HG02885 (cell line): Measurements from ENCODE around the gene KCNG1.

Experiments
- ATAC-seq: cut with Tn5 transposase; IDR thresholded peaks from one replicate; pipeline ENCODE4 v1.9.1; 2021; ENCODE audit warnings: mild to moderate bottlenecking; ENCODE audit not compliant: unreplicated experiment, poor library complexity

KCNG1 gene

DNA sequence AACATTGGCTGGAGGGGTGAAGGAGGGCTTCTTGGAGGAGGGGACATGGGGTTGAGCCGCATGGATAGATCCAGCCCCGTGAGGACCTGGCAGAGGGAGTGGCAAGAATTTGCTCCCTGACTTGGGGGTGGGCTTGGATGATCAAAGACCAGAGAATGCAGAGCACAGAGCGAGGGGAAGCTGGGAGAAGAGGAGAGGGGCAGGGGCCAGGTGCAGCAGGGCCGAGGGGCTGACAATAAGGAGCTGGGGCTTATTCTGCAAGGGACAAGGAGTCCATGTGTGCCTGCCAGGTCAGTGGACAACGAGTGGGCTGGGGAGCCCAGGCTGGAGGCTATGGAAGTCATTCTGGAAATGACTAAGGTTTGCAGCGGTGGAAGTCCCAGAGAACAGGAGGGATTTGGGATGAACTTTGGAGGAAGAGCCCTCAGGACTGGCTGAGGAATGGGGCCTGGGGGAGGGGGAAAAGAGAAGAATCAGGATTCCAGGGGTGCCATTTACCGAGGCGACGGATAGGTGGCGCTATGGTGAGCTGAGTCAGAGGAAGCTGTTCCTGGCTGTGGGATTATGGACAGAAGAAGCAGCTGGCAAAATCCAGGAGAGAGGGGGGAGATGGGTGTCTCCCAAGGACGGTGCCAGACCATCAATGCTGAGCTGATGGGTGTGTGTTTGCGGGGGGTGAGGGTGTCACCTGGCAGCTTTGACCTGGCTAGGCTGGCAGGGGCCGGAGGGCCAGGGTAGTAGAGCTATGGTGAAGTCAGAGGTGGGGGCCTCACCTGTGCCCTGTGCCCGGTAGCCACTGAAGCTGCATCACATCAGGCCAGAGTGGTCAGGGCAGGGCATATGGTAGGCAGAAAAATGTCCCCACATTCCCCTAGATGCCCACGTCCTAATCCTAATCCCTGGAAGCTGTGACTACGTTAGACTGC, 7.8 kb downstream of the KCNG1 start:
- ATAC-seq = no peak

DNA sequence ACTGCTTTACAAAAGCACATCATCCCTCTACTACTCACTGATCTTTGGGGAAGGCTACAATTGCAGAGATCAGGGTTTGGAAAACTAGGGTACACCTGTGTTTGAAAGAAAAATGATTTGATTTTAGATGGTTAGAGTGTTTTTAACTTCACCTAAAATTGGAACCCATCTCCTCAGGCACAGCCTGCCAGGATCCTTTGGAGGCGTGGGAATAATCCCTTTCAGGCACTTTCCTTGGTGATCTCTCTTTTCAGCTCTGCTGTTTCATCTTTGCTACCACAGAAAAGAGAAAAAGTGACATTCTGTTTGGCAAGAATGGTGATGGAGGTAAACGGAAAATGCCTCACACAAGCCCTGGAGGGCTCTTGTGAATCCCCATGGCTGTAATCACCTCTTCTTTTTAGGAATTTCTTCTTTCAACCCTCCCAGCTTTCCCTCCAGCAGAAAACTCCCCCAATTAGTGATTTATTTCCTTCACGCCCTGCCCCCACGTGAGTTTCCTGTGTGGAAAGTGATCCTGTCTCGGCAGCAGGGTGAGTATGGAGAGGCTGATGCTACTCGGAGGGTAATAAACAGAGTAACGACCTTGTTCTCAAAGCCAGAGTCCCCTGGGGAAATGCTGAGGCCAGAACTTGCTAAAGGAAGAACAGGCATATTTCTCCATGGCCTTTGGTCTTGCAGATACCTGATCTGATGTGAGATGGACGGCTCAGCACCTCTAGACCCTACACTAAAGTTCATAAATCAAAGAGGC, 9.2 kb downstream of the KCNG1 start:
- no peak for ATAC-seq

DNA sequence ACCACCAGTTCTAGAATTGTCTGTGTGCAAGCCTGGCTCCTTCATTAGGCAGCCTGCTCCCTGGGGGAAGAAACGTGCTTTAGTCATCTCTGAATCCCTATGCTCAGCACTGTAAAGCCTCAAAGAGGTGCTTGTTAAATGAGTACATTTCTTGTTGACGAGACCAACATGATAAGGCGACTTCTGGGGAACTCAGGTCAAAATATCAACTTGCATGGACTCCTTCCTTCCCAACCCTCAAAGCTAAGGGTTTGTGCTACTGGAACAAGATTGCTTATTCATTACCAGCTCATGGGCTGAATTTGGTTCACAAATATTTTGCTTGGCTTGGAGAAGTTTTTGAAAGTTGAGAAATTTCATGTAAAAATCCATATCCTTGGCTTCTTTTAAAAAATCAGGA, 10.6 kb downstream of the KCNG1 start:
- no peak for ATAC-seq

DNA sequence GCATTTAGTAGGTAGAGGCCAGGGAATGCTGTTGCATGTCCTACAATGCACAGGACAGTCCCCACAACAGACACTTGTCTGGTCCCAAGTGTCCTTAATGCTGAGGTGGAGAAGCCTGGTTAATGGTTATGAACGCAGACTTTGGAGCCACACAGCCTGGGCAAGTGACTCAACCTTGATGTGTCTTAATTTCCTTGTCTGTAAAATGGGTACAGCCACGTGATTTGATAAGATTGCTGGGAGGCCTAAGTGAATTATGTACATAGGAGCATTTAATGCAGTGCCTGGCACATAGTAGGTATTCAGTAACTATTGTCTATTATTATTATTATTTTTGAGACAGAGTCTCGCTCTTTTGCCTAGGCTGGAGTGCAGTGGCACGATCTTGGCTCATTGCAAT, 11.4 kb downstream of the KCNG1 start:
- ATAC-seq = no peak

DNA sequence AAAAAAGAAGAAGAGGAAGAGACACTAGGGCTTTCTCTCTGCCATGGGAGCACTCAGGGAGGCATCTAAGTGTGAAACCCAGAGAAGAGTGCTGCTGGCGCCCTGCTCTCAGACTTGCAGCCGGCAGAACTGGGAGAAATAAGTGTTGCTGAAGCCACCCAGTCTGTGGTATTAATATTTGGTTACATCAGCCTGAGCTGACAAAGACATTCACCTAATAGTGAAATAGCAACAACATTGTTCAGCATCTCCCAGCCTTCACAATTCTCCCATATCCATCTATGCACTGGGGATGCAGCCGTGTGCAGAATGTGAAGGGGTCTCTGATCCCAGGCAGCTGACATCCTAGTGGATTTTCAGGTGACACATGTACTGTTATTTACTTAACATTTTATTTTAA, 12.0 kb downstream of the KCNG1 start:
- no peak for ATAC-seq

DNA sequence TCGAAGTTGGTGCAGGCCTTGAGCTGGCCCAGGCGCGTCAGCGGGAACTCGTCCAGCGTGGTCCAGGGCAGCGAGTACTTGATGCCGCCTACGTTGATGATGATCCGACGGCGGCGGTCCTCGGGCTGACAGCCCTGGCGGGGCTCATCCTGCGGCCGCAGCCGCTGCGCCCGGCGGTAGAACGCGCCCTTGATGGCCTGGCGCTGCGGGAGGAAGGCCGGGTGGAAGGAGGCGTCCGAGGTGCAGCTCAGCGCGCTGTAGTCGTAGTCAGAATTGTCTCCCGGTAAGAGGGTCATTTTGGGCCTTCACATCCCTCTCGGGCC, 12.9 kb downstream of the KCNG1 start:
- ATAC-seq = no peak

DNA sequence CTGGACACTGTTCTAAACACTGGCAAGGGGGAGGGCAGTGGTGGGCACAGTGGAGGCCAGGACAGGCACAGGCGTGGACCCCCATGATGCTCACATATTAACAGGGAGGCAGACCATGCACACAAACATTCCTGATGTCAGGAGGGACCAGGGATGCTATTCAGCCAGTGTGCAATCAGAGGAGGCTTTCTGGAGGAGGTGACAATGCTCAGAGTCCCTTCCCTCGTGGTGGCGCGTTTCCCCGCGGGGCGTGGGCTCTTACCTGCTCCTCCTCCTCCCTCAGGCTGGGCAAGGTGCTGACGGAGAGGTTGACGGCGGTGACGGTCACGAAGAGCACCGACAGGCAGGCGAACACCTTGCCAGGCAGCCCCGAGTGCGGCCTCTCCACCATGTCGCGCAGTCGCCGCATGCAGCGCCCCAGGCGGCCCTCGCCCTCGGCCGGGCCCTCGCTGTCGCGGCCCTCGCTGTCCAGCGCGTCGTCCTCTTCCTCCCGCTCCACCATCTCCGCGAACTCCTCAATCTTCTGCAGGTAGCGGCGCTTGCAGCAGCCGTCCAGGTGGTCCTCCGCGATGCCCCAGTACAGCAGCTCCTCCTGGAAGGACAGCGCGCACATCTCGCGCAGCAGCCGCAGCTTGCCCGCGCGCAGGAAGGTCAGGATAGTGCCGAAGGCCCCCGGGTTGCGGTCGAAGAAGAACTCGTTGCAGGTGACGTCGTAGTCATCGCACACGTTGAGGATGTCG, 13.4 kb downstream of the KCNG1 start:
- ATAC-seq = no peak

DNA sequence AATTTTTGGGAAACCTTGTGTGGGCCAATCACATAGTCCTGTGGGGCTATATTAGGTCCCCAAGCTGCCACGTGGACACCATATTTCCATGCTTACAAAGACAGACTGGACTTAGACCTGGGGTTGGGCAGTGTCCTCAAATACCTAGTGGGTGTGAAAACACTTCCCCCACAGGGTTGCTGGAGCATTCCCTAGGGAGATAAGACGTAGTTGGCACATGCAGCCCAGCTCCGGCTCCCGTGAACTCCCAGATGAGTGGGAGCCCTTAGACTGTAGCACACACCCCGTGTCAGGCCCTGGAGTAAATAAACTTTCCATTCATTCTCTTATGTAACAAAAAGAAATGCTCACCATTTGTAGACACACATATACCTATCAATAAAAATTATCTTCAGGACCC, 14.2 kb downstream of the KCNG1 start:
- no peak for ATAC-seq

DNA sequence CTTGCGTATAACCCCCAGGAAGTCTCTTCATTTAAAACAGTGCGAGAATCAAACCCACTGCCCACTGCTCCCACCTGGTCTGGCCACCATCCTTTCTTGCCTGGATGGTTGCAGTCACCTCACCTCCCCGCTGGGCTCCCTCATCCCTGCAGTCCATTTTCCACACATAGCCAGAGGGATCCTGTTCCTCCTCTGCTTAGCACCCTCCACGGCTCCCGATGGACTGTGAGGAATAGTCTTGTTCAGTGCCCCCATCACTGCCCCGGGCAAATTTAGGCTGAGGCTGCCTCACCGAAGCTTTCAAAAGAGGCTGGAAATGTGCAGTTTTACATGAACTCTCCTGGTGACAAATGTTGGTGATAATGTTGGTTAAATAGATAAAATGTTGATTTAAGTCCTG, 17.7 kb downstream of the KCNG1 start:
- ATAC-seq = no peak

DNA sequence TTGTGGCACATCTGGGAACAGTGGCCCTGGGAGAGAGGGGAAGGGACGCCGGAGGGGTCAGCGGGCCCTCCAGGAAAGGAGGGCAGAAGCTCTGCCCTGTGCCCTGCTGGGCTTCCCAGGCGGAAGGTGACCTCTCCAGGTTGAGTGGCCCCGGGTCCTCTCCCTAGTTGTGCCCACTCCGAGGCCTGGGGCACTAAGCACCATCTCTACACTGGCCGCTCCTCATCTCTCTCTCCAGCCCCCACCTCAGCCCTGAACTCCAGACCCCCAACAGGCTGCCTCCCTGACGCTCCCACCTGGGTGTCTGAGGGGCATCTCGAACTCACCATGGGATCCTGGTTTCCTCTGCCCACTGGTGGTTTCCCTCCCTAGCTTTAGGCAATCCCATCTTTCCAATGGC, 18.1 kb downstream of the KCNG1 start:
- ATAC-seq = no peak

DNA sequence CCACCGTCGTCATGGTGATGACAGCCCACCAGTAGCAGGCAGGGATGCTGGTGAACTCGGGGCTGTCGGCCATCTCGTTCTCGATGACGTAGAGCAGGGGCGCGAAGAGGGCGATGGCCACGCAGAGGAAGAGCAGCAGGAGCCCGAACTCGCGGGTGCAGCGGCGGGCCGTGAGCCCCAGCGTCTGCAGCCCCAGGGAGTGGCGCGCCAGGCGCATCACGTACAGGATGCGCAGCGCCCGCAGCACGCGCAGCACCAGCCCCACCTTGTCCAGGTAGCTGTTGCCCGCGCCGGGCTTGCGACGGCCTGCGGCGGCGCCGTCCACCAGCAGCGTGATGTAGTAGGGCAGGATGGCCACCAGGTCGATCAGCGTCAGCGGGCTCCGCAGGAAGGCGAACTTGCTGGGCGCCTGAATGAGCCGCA, 18.6 kb downstream of the KCNG1 start:
- ATAC-seq = no peak

DNA sequence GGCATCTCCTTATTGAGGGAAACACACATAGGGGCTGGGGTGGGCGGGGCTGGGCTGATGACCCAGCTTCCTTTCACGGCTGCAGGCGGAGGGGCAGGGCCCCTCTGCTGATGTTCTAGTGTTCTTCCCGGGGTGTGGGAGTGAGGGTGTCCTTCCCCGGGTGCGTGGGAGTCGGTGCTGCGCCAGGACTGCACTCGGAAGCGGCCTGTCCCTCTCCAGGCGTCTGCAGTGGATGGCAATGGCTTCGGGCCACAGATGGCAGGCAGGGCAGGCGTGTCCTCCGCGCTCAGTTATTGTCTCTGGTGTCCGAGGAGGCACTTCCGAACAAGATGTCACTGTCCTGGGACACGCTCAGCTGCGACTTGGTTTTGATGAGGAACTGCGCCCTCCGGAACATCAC, 19.2 kb downstream of the KCNG1 start:
- ATAC-seq = no peak

DNA sequence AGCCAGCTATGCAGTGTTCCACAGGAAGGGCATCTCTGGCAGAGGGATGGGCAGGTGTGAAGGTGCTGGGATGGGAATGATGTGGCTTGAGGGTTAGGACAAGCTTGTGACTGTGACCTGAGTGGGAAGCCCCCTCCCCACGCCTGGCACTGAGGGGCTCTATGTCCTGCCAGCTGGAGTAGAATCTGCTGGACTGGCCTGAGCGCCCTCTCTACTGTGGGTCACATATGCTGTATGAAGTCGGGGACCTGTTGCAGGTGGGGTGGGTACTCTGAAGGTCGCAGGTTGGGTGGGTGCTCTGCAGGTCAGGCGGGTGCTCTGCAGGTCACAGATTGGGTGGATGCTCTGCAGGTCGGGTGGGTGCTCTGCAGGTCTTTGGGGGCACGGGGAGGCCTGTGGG, 20.3 kb downstream of the KCNG1 start:
- ATAC-seq = no peak

DNA sequence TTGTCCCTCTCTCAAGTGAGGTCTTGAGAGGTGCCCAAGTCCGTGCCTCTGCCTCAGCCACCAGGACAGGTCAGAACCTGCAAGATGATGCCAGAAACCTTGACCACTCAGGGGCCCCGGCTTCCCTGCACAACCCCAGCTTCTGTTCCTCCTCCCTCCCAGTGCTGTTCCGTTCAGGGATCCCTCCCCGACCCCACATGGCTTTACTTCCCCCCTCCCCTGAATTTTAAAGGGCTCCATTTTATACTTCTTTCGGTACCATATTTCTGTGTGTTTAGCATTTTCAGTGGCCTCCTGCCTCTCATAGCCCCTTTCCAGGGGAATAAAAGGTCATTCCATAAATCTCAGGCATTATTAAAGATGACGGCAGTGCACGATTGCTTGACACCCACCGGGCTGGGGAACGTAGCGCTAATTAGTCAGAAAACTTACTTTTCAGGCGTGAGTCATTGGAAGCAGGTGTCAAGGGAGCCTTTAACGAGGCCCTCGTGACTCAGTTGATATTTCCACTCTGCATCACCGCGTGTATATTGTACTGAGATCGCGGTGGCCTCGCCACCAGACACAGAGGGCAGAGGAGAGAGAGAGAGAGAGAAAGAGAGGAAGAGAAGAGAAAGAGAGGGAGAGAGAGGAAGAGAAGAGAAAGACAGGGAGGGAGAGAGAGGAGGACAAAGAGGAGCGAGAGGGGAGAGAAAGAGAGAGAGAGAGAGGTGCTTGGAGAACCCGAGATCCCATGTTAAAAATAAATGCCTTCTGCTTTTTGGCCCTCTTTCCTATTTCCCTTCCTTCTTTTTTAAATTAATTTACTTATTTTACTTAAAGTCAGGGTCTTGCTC, 21.3 kb downstream of the KCNG1 start:
- no peak for ATAC-seq

DNA sequence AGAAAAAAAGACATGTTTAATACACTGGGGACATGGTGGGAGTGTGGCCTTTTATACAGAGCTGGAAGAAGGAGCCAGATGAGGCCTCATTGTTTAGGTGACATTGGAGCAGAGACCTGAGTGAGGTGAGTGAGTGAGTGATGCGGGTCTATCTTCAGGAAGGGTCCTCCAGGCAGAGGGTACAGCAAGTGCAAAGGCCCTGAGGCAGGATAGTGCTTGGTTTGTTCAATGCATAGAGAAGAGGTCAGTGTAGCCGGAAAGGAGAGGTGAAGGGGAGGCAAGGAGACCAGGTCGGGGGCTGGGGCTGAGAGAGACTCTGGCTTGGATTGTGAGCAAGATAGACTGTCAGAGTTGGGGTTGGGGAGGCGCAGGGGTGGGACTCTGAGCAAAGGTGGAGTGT, 23.6 kb downstream of the KCNG1 start:
- ATAC-seq = no peak

DNA sequence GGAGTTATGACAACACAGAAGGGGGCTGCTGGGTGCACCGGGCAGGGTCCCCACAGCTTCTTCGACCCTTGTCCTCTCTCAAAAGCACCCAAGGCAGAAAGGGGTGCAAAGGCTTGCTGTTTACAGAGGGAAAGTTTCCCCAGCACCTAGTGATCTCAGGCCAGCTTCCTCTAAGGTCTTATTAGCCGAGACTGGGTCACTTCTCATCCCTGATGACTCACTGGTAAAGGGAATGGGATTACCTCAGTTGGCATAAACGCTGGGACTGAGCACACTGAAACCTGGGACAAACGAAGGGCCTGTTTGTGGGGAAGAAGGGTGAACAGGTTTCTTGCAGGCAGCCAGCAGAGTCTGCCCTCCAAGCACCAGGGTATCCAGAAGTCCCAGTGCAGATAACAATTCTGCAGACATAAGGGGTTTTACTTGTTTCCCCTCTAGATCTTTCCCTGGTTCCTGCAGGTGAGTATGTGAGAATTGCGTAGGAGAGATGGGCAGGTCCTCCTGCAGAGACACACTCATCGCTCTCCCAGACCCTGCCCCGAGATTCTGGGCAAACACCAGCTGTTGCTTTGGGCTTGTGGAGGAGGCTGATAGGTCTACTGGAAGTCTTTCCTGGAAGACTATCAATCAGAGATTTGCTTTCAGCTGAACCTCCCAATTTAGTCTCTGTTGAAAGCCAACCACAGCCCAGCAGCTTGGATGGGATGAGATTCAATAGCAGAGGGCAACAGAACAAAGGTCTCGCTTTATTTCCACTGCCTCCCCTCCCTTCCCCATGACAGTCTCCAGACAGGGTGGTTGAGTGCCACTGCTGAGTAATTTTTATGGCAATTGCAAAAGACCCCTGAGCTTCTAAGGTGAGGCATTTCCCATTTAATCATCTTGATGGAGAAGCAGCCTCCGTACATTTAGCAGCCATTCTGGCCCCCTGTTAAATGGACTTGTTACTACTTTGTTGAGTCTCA, 25.7 kb downstream of the KCNG1 start:
- no peak for ATAC-seq

DNA sequence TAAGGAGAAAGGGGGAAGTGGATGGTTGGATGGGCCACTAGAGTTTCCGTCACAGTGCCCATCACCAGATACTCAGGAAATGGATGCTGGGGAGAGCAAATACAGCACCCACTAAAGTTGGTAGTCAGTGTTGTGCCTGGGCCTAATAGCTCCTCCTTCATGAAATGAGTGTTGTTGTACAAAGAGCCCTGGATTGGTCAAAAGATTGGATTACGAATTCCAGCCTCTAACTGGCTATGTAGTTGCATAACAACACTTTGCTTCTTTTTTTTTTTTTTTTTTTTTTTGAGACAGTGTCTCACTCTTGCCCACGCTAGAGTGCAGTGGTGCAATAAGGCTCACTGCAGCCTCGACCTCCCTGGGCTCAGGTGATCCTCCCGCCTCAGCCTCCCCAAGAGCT, 27.4 kb downstream of the KCNG1 start:
- ATAC-seq = no peak

DNA sequence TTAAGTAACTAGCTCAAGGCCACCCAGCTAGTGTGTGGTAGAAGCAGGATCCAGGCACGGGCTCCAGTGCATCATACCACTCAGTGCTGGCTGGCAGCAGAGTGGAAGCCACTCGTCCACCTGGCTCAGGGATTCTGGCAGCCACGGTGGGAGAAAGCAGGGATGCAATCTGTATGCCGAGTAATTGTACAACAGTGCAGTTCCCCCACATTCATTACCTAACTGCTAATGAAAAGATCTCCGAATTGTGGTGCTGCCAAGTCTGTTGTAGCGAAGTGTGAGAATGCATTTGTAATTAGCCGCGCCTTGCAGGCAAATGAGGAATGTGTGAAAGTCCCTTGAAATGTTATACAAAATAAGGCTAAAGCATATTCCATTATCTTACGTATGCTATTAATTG, 29.0 kb downstream of the KCNG1 start:
- no peak for ATAC-seq
